SK-N-MC (cell line): ENCODE data around the gene CTCF.

Source experiments
- DNase-seq: peaks from one replicate; pipeline ENCODE4 v3.0.0-alpha.2; 2011; ENCODE audit warnings: low read depth, low spot score
- H3K27ac ChIP-seq: fragments of 200-600 bp; sonication (generic); 2 replicates; pipeline ENCODE4 v1.5.1; 2016; ENCODE audit warnings: mixed run types
- H3K36me3 ChIP-seq: fragments of 200-600 bp; sonication (generic); 2 replicates; pipeline ENCODE4 v1.6.1; 2017; ENCODE audit warnings: antibody characterized with exemption, low read length, mixed read lengths; ENCODE audit not compliant: insufficient read depth
- H3K4me3 ChIP-seq: fragments of 200-600 bp; sonication (generic); 2 replicates; pipeline ENCODE4 v1.5.1; 2016
- H3K9ac ChIP-seq: fragments of 200-600 bp; sonication (generic); 2 replicates; pipeline ENCODE4 v1.8.0; 2017; ENCODE audit warnings: mixed run types, mixed read lengths; ENCODE audit not compliant: insufficient read length
- H3K9me3 ChIP-seq: fragments of 200-600 bp; sonication (generic); 2 replicates; pipeline ENCODE4 v1.6.1; 2017; ENCODE audit warnings: low read depth, mild to moderate bottlenecking, antibody characterized with exemption, low read length, moderate library complexity, mixed read lengths
- EZH2 ChIP-seq: fragments of 200-600 bp; sonication (generic); IDR thresholded peaks from one replicate; pipeline ENCODE4 v1.6.1; 2017; ENCODE audit warnings: antibody characterized with exemption
- FOXP2 ChIP-seq: optimal IDR thresholded peaks from 2 replicates; pipeline ENCODE3; 2011; ENCODE audit warnings: mild to moderate bottlenecking, moderate library complexity; ENCODE audit not compliant: insufficient read depth; ENCODE audit errors: extremely low read length, control extremely low read depth
- POLR2AphosphoS5 ChIP-seq: IDR thresholded peaks from 2 replicates; pipeline ENCODE4 v1.6.1; 2012; ENCODE audit warnings: mild to moderate bottlenecking, low read depth, low read length, borderline replicate concordance

The CTCF gene

GRCh38 chr16:67675999-67676398 is 113.7 kb downstream of the CTCF start:
- DNase-seq: no peak
- TF ChIP-seq EZH2 (no peak), FOXP2 (no peak), POLR2AphosphoS5 (no peak)
- no peak overlapping the region for H3K4me3 ChIP-seq
- H3K36me3 ChIP-seq: no peaks in the 10 kb centered on the region
- H3K27ac ChIP-seq: no peak overlapping the region
- no peak overlapping the region for H3K9ac ChIP-seq
- no peaks in the 10 kb centered on the region for H3K9me3 ChIP-seq

- H3K36me3 ChIP-seq: no peaks in the 10 kb centered on the region
- TF ChIP-seq POLR2AphosphoS5 (no peak), FOXP2 (no peak), EZH2 (no peak)
- no peak for DNase-seq
Measured at GRCh38 chr16:67676516-67676915, 114.2 kb downstream of the CTCF start.

DNA sequence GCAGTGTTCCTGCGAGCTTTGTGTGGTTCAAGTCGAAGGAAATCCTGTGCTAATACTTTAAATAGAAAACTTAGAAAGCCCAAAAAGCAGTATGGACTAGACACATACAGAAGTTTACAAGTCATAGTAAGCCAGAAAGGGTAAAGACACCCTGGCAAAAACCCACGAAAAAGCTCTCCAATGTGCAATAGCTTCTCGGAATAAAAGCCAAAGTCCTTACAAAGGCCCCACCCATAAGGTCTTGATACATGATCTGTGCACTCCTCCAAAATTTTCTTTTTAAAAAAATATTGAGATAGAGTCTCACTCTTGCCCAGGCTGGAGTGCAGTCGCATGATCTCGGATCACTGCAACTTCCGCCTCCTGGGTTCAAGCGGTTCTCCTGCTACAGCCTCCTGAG is 114.6 kb downstream of the CTCF start:
- no peak overlapping the region for H3K9ac ChIP-seq
- no peak overlapping the region for H3K27ac ChIP-seq

More at GRCh38 chr16:67676516-67676915, 114.2 kb downstream of the CTCF start:
- Histone ChIP-seq H3K9ac (no peak overlapping the region), H3K4me3 (no peak overlapping the region), H3K9me3 (no peaks in the 10 kb centered on the region), H3K27ac (no peak overlapping the region)

DNA sequence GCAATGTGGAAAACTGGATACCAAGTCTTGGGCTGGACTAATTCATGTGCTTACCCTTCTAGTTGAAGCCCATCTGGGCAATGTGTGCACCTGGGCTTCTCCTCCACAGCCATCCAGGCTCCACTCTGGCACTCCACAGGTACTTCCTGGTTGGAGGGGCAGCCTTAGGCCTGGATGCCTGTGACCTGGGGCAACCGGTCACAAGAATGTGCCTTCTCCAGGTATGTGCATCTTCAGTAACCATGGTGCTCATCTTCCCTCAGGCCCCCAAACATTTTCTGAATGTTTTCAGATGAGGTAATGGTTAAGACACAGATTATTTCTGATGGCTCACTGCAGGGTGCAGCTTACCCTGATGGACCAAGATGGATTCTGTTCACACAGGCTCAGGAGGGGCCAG is 115.4 kb downstream of the CTCF start:
- Histone ChIP-seq H3K4me3 (no peak overlapping the region), H3K9me3 (no peaks in the 10 kb centered on the region)
- TF ChIP-seq POLR2AphosphoS5 (no peak), FOXP2 (no peak), EZH2 (no peak)

More for the DNA sequence above, 114.6 kb downstream of the CTCF start:
- Histone ChIP-seq H3K4me3 (no peak overlapping the region), H3K36me3 (no peaks in the 10 kb centered on the region), H3K9me3 (no peaks in the 10 kb centered on the region)
- no peak for DNase-seq
- no peak for TF ChIP-seq POLR2AphosphoS5
- TF ChIP-seq FOXP2: no peak
- TF ChIP-seq EZH2: no peak

DNA sequence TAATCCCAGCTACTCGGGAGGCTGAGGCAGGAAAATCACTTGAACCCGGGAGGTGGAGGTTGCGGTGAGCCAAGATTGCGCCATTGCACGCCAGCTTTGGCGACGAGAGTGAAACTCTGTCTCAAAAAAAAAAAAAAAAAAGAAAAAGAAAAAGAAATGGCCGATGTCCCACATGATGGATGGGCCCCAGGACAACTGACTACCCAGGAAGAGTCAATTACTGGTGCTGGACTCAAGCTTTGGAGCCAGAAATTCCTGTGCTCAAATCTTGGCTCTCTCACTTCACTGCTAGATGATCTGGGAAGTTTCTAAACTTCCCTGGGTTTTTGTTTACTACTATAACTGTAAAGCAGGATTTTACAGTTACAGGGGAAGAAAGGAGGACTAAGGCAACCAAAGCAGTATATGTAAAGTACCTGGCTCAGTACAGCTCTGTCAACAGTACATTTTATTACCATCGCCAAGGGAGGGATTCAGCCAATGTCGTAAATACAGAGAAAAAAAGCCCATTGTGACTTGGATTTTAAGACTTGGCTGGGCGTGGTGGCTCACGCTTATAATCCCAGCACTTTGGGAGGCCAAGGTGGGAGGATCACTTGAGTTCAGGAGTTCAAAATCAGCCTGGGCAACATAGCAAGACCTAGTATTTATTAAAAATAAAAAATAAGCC is 116.2 kb downstream of the CTCF start:
- no peak overlapping the region for H3K27ac ChIP-seq
- no peak overlapping the region for H3K4me3 ChIP-seq
- H3K9me3 ChIP-seq: no peaks in the 10 kb centered on the region
- no peaks in the 10 kb centered on the region for H3K36me3 ChIP-seq
- DNase-seq: no peak
- no peak overlapping the region for H3K9ac ChIP-seq
- TF ChIP-seq FOXP2: no peak
- no peak for TF ChIP-seq EZH2
- TF ChIP-seq POLR2AphosphoS5: no peak

More for the DNA sequence above, 115.4 kb downstream of the CTCF start:
- Histone ChIP-seq H3K36me3 (no peaks in the 10 kb centered on the region), H3K27ac (no peak overlapping the region), H3K9ac (no peak overlapping the region)
- DNase-seq: no peak

DNA sequence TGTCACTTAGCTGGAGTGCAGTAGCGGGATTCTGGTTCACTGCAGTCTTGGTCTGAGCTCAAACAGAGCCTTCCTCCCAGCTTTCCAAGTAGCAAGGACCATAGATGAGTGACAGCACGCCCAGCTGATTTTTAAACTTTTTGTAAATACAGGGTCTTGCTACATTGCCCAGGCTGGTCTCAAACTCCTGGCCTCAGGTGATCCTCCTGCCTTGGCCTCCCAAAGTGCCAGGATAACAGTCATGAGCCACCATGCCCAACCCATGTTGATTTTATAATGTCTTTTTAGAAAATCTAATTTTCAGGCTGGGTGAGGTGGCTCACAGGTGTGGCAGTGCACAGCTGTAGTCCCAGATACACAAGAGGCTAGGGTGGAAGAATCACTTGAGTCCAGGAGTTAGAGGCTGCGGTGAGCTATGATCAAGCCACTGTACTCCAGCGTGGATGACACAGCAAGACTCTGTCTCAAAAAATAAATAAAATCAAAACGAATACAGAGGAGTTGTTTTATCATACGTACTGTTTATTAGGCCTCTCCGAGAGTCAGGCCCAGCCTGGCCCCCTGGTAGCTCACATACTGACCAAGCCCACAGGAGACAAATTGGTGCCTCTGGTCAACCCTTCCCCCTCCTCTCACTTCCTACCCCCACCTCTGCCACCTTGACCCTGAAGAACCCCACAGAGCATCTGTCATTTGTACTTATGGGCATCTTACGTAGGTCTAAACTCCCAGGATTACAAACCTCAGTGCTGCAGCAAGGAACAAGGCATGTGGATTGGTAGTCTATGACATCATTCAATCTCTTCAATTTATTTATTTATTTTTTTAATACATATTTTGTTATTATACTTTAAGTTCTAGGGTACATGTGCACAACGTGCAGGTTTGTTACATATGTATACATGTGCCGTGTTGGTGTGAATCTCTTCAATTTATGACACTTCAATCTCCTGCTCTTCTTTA is 117.9 kb downstream of the CTCF start:
- Histone ChIP-seq H3K27ac (no peak overlapping the region), H3K9me3 (no peaks in the 10 kb centered on the region), H3K36me3 (no peaks in the 10 kb centered on the region; the same call in 1 of the 2 replicates), H3K4me3 (no peak overlapping the region), H3K9ac (no peak overlapping the region)
- TF ChIP-seq FOXP2 (no peak), EZH2 (no peak), POLR2AphosphoS5 (no peak)
- no peak for DNase-seq

- H3K4me3 ChIP-seq: no peak overlapping the region
- no peaks in the 10 kb centered on the region for H3K9me3 ChIP-seq
Measured at GRCh38 chr16:67683767-67684166, 121.4 kb downstream of the CTCF start.

More at GRCh38 chr16:67683767-67684166, 121.4 kb downstream of the CTCF start:
- no peak overlapping the region for H3K9ac ChIP-seq
- H3K27ac ChIP-seq: no peak overlapping the region
- no peak for TF ChIP-seq EZH2
- no peak for TF ChIP-seq FOXP2
- no peak for TF ChIP-seq POLR2AphosphoS5
- DNase-seq: no peak
- H3K36me3 ChIP-seq: no peaks in the 10 kb centered on the region; the same call in 1 of the 2 replicates
